Thyroid gland (tissue), 4 donors: ENCODE measurements around the gene GRIP1. TPM values are rescaled to one million over a fixed set of nuclear protein-coding genes. Genes with fewer than 3 reads are reported as not detected.
A peak's percentile ranks its signal among the peaks of the same experiment; 100 is the strongest.

Experiments used
- DNase-seq, 2 donors: peaks; one replicate each; pipeline ENCODE4 v3.0.0-alpha.2; 2019
- H3K27ac ChIP-seq, 3 donors: fragments of 200-600 bp; sonication (generic); 1 replicate in 2 of 3; 2 replicates in 1 of 3; pipeline ENCODE4 v1.5.1; 2016 to 2019; ENCODE audit warnings: mild to moderate bottlenecking in 1 of 3, moderate library complexity in 1 of 3
- H3K27me3 ChIP-seq: fragments of 200-600 bp; sonication (generic); one replicate; pipeline ENCODE4 v1.5.1; 2019
- H3K36me3 ChIP-seq, 2 donors: fragments of 200-600 bp; sonication (generic); one replicate each; pipeline ENCODE4 v1.5.1; 2016 to 2019
- H3K4me1 ChIP-seq, 2 donors: fragments of 200-600 bp; sonication (generic); one replicate each; pipeline ENCODE4 v1.5.1; 2017 to 2019
- H3K4me3 ChIP-seq, 3 donors: fragments of 200-600 bp; sonication (generic); replicated peaks in 1 of 3; 1 replicate in 2 of 3; 2 replicates in 1 of 3; pipeline ENCODE4 v1.5.1; 2016; ENCODE audit warnings: mild to moderate bottlenecking in 1 of 3
- H3K9me3 ChIP-seq: fragments of 200-600 bp; sonication (generic); one replicate; pipeline ENCODE4 v1.5.1; 2017
- CTCF ChIP-seq, 6 experiments: fragments of 200-600 bp in 3 of 6; fragments of 450-650 bp in 3 of 6; sonication (generic) in 3 of 6; IDR thresholded peaks; one replicate each; pipeline ENCODE4 v1.5.1; 2016 to 2019; ENCODE audit warnings: antibody characterized with exemption in 6 of 6, mild to moderate bottlenecking in 2 of 6, inconsistent platforms in 1 of 6, moderate library complexity in 1 of 6
- POLR2A ChIP-seq, 2 donors: fragments of 450-650 bp; IDR thresholded peaks; one replicate each; pipeline ENCODE4 v1.6.1; 2017; ENCODE audit warnings: antibody characterized with exemption in 2 of 2, mild to moderate bottlenecking in 2 of 2, moderate library complexity in 1 of 2
- WGBS, 2 donors: methylation state at CpG; one replicate each; pipeline ENCODE4 v1.1.5; 2017; 5-methylcytosine and 5-hydroxymethylcytosine counted together
- intact Hi-C: fragments of 100-400 bp; cut with DNase I; formaldehyde crosslinking; loops from one replicate; pipeline ENCODE4 v1.15.1; 2023
- total RNA-seq, 4 donors: library from RNA; depleted of rRNA; stranded (reverse); fragments of >200 nt; gene quantifications; one replicate each; pipeline ENCODE4 v1.2.3, GENCODE V29; 2016

The GRIP1 gene
- total RNA-seq, 4 donors from 2014 or later: 9.9 to 21.1 (median 15.6) TPM

- peak in 1 of 2 donors; percentile 7 for DNase-seq
- H3K27me3 ChIP-seq: no peaks in the 10 kb centered on the region
- intact Hi-C loops: no loop called here
- H3K36me3 ChIP-seq: no peaks in the 10 kb centered on the region
- H3K9me3 ChIP-seq: no peaks in the 10 kb centered on the region
- TF ChIP-seq CTCF (IDR thresholded peaks at IDR 0.05) (peak in 5 of 6 experiments; percentile 15 to 65 (median 43)), POLR2A (IDR thresholded peaks at IDR 0.05) (no peak)
- 77% methylated on average over 4 of the region's 4 CpGs for WGBS, 2 donors
- no peak overlapping the region for H3K27ac ChIP-seq
- no peak overlapping the region for H3K4me3 ChIP-seq
- peaks cover 7 to 8% of the 10 kb centered on the region in 2 donors for H3K4me1 ChIP-seq
Measured at GRCh38 chr12:66409195-66409871, 269.5 kb downstream of the GRIP1 start.

GRCh38 chr12:66405395-66405794 is 273.5 kb downstream of the GRIP1 start:
- H3K27ac ChIP-seq: no peak overlapping the region
- no peaks in the 10 kb centered on the region for H3K9me3 ChIP-seq
- H3K36me3 ChIP-seq: no peaks in the 10 kb centered on the region
- H3K27me3 ChIP-seq: no peaks in the 10 kb centered on the region
- H3K4me1 ChIP-seq: peaks cover 7 to 8% of the 10 kb centered on the region in 2 donors
- no peak overlapping the region for H3K4me3 ChIP-seq
- DNase-seq: no peak
- intact Hi-C loops: no loop called here
- TF ChIP-seq CTCF (IDR thresholded peaks at IDR 0.05) (no peak), POLR2A (IDR thresholded peaks at IDR 0.05) (no peak)

GRCh38 chr12:66403746-66404145 is 275.1 kb downstream of the GRIP1 start:
- Histone ChIP-seq H3K4me1 (peaks cover 7 to 8% of the 10 kb centered on the region in 2 donors), H3K36me3 (no peaks in the 10 kb centered on the region), H3K4me3 (no peak overlapping the region), H3K27ac (no peak overlapping the region), H3K9me3 (no peaks in the 10 kb centered on the region), H3K27me3 (no peaks in the 10 kb centered on the region)
- no peak for TF ChIP-seq CTCF (IDR thresholded peaks at IDR 0.05)
- TF ChIP-seq POLR2A (IDR thresholded peaks at IDR 0.05): no peak
- intact Hi-C loops: no loop called here
- peak in 1 of 2 donors; percentile 22 for DNase-seq

- Histone ChIP-seq H3K4me3 (no peak overlapping the region), H3K27ac (no peak overlapping the region), H3K4me1 (no peaks in the 10 kb centered on the region), H3K9me3 (no peaks in the 10 kb centered on the region), H3K27me3 (no peaks in the 10 kb centered on the region), H3K36me3 (no peaks in the 10 kb centered on the region)
- TF ChIP-seq CTCF (IDR thresholded peaks at IDR 0.05) (no peak), POLR2A (IDR thresholded peaks at IDR 0.05) (no peak)
- DNase-seq: no peak
- 88 to 90% methylated on average over 3 of the region's 3 CpGs for WGBS, 2 donors
- intact Hi-C loops: no loop called here
Measured at GRCh38 chr12:66399911-66400306, 279.0 kb downstream of the GRIP1 start.

GRCh38 chr12:66398931-66399910 is 279.7 kb downstream of the GRIP1 start:
- Histone ChIP-seq H3K36me3 (no peaks in the 10 kb centered on the region), H3K27me3 (no peaks in the 10 kb centered on the region), H3K9me3 (no peaks in the 10 kb centered on the region), H3K27ac (no peak overlapping the region), H3K4me3 (no peak overlapping the region), H3K4me1 (no peaks in the 10 kb centered on the region)
- DNase-seq: no peak
- intact Hi-C loops: no loop called here
- TF ChIP-seq POLR2A (IDR thresholded peaks at IDR 0.05) (no peak), CTCF (IDR thresholded peaks at IDR 0.05) (no peak)
- 78 to 89% methylated on average over 10 of the region's 10 CpGs for WGBS, 2 donors
